ENCODE data around the gene CAMK1.

CAMK1 gene

DNA sequence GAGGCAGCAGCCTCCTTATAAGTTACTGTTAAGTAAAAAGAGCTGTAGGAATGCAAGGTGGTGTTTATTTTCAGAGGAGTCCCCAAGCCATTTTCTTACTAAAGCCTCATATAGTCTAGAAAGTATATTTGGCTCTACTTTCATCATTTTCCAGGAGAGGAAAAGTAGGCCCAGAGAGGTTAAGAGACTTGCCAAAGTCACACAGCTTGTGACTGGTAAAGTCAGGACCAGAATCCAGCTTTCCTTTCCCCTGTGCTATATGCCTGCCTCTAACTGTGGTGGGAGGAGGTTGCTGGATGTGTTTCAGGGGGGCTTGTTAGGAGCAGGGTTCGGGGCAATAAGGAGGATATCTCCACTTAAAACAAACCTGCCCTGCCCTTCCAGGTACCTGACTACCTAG lies 27.2 kb downstream of the CAMK1 start:
- DNase-seq (ENCODE audit: low read depth): no peak

DNA sequence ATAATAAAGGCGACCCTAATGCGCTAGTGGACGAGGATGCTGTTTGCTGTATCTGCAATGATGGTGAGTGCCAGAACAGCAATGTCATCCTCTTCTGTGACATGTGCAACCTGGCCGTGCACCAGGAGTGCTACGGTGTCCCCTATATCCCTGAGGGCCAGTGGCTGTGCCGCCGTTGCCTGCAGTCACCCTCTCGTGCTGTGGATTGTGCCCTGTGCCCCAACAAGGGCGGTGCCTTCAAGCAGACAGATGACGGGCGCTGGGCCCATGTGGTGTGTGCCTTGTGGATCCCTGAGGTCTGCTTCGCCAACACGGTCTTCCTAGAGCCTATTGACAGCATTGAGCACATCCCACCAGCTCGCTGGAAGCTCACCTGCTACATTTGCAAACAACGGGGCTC lies 30.6 kb downstream of the CAMK1 start:
- DNase-seq (ENCODE audit: low read depth): no peak

DNA sequence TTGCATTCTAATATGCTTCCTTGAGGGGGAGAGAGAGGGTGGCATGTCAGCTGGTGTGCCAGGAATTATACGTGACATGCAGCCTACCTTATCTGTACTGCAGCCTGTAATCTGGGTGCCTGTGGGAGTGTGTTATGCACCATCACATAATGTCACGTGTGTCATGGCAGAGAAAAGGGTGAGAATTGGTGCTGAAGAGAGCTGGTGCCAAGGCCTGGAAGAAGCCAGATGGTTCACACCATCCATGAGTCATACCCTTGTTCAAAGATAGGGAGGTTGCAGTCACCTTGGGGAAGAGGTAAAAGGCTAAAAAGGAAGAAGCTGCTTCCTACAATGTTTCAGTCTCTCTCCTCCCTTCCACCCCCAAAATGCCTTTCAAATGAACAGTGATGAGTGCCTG lies 32.9 kb downstream of the CAMK1 start:
- DNase-seq (ENCODE audit: low read depth): no peak

DNA sequence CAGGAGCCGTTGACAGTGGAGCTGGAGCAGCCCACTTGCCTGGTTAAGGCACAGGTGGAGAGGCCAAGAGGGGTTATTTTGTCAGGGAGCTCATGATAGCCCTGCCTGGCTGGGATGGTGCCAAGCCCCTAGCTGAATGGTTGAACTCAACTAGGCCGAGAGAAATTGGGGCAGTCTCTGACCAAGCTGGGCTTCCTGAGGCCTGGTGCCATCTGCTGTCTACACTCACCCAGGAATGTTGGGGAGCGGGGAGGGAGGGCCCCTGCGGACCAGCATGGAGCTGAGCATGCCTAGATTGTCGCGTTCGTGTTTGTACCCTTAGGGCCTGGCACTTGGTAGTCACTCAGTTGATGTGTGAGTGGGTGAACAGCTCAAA lies 37.0 kb downstream of the CAMK1 start:
- no peak for DNase-seq (ENCODE audit: low read depth)

GRCh38 chr3:9732080-9732739 lies 37.5 kb downstream of the CAMK1 start:
- DNase-seq (ENCODE audit: low read depth): no peak

GRCh38 chr3:9731206-9732079 lies 38.3 kb downstream of the CAMK1 start, which contains the start of gene BRPF1:
BRPF1 (plus strand) TSS chr3:9731735; CDS start chr3:9734141, 2,406 bp downstream.
- peak; percentile 100 for DNase-seq (ENCODE audit: low read depth)

DNA sequence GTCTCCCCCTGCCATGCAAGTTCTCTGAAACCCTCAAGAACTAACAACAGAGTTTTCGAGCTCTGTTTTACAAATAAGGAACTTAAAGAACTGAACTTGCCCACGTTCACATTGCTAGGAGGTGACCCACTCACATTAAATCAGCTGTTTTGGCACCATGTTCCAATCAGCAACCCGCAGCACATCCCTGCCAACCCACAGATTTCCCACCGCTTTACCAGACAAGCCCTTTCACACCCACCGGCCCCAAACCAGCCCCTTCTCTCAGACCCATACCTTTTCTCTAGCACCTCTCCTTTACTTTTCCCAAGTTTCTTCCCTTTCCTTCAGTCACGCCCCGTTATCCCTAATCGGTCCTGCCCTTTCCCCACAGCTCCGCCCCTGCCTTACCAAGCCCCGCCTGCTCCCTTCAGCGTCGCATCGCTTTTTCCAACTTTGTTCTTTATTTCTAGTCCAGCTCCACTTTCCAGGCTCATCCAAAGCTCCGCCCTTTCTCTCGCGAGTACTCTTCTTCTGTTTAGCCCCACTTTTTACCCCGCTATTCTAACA lies 39.0 kb downstream of the CAMK1 start:
- DNase-seq (ENCODE audit: low read depth): no peak

DNA sequence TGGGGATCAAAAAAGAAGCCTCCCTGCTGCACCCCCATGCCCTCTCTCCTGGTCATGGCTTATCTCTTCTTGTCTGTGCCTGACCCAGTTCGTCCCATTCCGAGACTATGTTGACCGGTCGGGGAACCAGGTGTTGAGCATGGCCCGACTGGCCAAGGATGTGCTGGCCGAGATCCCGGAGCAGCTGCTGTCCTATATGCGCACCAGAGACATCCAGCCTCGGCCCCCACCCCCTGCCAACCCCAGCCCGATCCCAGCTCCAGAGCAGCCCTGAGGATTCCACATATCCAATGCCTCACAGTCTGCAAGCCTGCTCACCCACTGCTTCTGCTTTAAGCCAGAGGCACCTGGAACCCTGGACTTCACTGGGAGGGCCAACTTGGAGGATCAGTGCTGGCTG lies 40.3 kb downstream of the CAMK1 start:
- no peak for DNase-seq (ENCODE audit: low read depth)

GRCh38 chr3:9727743-9728142 lies 42.0 kb downstream of the CAMK1 start:
- no peak for DNase-seq (ENCODE audit: low read depth)

DNA sequence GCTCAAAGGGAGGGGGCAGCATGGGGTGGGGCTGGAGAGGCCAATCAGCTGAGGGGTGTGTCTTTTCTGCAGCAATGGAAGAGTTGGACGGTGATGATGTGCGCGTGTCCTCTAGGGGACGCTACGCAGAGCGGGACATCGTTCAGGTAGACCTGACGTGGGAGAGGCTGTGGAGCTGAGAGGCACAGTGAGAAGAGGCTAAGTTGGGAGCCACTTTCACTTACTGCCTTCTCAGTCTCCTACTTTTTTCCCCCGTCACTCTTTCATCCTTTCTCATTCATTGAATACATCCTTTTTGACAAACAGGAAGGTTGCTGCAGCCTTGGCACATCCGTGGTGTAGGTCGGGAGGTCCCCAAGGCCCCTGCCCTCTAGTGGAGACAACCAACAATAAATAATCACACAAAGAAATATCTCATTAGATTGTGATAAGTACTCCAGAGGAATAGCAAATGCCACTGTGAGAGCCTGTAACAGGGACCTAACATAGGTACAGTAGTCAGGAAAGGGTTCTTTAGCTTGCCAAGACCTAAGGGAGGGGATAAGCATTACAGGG lies 42.6 kb downstream of the CAMK1 start:
- DNase-seq (ENCODE audit: low read depth): peak; percentile 37

GRCh38 chr3:9725775-9726515 lies 43.8 kb downstream of the CAMK1 start:
- no peak for DNase-seq (ENCODE audit: low read depth)

GRCh38 chr3:9721700-9722060 lies 48.1 kb downstream of the CAMK1 start:
- DNase-seq (ENCODE audit: low read depth): no peak

DNA sequence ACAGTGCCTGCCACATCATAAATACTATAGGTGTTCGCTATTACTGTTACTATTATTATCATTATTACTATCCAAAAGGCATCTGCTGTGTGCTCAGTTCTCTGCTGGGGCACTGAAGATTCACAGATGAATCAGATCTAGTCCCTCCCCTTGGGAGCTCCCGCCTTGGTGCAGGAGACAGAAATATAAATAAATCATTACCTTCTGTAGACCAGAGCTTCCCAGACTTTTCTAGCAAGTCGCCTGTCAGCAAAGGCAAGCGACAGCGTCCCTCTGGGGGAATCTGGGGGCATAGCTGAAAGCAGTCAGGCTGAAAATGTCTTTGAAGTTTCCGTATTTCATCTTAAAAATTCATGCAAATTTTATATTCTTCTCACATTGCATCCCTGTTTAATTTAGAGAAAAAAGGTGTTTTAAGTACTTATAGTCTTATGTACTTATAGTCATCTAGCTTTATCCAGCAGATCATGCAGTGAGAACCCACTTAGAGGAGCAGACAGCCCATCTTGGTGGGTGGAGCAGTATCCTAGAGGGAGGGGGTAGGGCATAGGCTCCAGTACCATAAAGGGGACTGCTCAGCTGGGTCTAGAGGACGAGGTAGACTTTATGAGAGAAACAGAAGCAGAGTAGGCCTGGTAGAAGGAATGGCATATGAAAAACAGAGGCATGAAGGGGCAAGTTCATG lies 48.6 kb downstream of the CAMK1 start:
- no peak for DNase-seq (ENCODE audit: low read depth)

DNA sequence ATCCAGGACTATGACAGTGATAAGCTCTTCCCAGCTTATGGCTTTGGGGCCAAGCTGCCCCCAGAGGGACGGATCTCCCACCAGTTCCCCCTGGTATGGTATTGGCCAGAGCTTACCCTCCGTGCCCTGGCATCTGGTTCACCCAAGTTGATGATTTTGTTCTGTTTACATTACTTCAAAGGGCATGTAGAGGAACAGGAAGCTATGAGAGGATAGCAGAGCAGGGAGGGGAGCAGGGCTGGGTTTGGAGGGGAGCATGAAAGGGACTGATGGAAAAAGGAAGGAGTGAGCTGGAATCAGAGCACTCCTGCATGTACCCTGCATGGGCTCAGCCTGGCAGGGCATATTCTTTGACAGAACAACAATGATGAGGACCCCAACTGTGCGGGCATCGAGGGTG lies 51.6 kb downstream of the CAMK1 start:
- DNase-seq (ENCODE audit: low read depth): no peak

- DNase-seq (ENCODE audit: low read depth): no peak
Measured at GRCh38 chr3:9717563-9717962, 52.2 kb downstream of the CAMK1 start.

- no peak for DNase-seq (ENCODE audit: low read depth)
Measured at GRCh38 chr3:9716801-9717555, 52.8 kb downstream of the CAMK1 start.

- no peak for DNase-seq (ENCODE audit: low read depth)
Measured at GRCh38 chr3:9715764-9716437, 53.8 kb downstream of the CAMK1 start.

- no peak for DNase-seq (ENCODE audit: low read depth)
Measured at GRCh38 chr3:9715136-9715535, 54.6 kb downstream of the CAMK1 start.

DNA sequence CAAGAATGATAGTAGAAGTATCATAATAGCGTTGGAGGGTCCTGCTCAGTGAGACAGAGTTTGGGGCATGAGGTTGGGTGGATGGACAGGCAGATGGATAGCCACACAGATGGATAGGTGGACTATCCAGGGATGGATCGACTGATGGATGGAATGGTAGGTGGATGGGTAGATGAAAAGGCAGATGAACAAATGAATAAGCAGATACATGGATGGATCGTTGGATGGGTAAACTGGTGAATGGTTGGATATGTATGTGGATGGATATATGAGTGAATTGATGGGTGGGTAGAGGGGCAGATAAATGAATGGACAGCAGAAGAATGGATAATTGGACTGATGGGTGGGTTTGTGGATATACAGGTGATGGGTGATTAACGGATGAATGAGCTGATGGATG lies 56.6 kb downstream of the CAMK1 start:
- no peak for DNase-seq (ENCODE audit: low read depth)

GRCh38 chr3:9712415-9712814 lies 57.3 kb downstream of the CAMK1 start:
- no peak for DNase-seq (ENCODE audit: low read depth)
